NCI-H1105 treated with DMSO at 0.1 percent for 48 hours (cell line): ENCODE results near the gene NOL9.
"Not testable (repeated sequence)": the region's sequence is repeated elsewhere in the genome, so short reads cannot be mapped to it uniquely, and the experiment has no call there.

ENCODE experiments used
- DNase-seq: peaks from one replicate; lab custom pipeline; 2025; lab: John Stamatoyannopoulos, UW

NOL9 gene

DNA sequence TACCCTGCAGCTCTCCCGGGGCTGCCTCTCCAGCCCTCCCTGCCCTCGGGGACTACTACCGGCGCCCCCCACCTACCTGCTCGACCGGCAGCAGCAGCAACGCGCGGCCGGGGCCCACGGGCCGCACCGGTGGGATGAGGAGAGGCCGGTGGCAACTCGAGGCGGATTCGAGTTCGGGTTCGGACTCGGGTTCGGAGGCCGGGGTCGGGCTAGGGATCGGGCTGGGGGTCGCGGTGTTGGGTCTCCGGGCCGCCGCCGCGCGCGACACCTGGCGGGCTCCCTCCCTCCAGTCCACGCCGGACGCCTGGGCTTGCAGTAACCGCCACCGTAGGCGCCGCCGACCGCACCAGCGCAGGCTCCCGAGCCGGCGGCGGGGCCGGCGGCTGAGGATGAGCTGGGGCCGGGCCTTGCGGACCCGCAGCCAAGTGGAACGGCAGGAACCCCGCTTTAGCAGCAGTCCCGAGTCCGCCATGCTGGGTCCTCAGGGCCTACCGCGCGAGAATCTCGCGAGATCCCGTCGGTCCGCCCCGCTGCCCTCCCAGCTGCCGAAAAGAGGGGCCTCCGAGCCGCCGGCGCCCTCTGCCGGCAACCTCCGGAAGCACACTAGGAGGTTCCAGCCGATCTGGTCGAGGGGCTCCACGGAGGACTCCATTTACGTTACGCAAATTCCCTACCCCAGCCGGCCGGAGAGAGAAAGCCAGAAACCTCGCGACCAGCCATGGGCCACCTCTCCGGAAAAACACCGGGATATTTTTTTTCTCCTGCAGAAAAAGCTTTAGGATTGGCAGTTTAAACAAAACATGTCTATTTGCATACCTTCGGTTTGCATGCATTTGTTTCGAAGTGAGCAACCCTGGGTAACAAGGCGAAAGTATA is at the start of gene NOL9:
Gene NOL9 (minus strand): TSS at position 483 of the 876 bp plus-strand sequence. CDS start 11 bp downstream, at position 472.
- DNase-seq: peak; percentile 91

DNA sequence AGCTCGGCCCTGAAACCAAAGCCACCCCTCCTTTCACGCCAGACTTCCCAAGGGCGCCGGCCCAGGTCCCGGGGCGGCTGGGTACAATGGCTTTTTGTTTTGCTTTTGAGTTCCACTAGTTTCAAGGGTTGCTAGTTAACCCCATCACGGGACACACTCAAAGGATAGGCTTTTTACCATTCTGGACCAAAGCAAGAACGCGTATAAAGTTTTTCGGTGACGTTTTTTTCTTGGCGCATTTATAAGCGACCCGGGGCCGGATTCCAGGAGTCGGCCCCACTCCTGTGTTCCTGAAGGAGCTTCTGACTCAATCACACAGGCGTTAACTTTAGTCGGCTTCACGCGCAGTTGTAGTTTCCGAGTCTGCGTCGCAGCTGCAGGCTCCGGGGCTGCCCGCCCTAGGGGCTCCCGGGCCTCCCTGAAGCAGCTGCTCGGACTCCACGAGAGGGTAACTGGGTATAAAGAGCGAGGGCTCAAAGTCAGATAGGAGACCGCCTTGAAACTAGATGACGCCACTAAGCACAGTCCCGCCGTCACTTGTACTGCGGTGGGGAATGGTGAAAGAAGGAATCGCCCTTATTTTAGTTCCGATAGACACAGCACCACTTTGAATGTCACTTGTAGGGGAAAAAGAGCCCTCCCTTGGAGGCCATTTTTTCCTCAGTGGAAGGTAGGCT is 49.1 kb upstream of the NOL9 start:
- DNase-seq: no peak

DNA sequence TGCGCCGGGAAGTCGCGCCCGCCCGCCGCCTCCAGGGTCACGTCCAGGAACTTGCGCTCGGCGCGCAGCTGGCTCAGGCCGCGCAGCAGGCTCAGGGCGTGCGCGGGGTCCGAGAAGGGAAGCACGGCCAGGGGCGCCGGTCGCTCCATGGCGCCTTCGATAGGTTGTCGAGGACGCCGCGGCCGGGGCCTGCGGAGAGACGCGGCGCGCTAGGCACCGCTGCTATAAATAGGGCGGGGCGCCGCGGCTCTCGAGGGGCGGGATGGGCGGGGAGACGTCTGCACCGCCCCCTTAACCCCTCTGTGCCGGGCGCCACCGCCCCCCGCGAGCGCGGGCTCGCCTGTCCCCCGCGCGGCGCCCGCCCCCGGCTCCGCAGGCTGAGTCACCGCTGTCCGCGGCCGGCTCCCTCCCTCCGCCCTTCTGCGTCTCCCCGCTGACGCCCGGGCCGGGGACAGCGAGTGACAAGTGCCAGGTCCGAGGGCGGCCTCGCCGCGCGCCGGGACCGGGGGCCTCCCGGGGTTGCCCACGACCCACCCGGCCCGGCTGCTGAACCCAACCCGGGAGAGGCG is 48.4 kb upstream of the NOL9 start, which contains the start of gene KLHL21:
Gene KLHL21 (minus strand): TSS at position 201 of the 569 bp plus-strand sequence. CDS start 52 bp downstream, at position 149.
- peak; percentile 57 for DNase-seq

DNA sequence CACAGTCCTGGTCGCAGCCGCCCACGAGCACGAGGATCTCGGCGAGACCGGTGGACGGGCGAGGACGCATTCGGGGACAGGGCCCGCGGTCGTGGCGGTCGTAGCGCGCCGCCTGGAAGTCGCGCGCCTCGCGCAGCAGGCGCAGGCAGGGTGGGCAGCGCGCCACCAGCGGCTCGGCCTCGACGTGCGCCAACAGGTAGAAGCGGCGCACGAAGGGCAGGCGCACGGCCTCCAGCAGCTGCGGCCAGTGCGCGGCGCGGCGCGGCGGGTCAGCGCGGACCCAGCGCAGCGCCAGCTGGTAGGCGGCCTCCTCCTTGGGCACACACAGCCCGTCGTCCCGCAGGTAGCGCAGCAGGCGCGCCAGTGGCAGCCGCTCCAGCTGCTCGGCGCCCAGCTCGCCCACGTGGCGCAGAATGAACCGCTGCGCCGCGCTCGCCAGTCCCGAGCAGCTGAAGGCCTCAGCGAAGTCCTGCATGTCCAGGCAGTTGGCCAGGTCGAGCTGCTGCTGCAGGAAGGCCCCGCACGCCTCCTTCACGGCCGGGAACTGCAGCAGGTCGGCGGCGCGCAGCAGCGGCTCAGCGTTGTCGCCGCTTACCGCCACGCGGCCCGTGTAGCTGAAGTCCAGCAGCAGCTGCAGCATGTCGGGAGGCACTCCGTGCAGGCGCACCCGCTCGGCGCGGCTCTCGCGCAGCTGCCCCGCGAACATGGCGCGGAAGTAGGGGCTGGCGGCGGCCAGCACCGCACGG is 47.8 kb upstream of the NOL9 start:
- peak; percentile 26 for DNase-seq

DNA sequence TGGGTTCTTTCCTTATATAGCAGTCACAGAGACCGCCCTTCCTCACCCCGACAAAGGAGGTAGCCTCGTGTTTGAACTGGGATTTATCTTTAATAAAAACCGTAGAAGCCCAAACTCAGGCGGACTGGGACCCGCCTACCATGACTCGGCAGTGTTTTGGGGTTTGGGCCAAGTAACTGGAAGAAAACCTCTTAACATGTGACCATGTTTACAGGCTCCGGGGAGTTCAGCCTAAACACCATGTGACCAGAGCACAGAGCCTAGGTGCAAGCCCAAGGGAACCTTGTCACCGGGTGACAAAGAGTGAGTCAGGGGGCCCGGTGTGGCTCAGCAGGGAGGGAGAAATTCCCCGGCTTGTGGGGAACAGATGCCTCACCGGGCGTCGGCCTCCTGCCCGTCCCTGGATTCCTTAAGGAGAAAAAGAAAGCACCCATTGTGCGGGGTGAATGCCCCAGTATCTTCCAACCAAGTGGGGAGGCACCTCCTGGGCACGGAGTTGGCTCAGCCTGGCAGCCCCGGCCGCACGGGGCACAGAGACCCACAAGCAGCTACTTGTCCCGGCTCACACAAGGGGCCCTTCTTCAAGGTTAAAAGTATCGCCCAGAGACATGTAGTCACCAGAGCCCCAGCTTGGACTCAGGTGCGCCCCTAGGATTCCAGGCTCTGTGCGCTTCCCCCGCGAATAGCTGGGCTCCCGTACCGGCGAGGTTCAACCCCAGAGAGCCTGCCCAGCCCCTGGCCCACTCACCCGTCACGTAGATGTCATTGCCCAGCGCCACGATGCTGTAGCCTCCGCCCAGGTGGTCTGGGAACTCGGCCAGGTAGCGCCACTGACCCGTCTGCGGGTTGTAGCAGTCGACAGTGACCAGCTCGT is 47.0 kb upstream of the NOL9 start:
- peak; percentile 42 for DNase-seq

DNA sequence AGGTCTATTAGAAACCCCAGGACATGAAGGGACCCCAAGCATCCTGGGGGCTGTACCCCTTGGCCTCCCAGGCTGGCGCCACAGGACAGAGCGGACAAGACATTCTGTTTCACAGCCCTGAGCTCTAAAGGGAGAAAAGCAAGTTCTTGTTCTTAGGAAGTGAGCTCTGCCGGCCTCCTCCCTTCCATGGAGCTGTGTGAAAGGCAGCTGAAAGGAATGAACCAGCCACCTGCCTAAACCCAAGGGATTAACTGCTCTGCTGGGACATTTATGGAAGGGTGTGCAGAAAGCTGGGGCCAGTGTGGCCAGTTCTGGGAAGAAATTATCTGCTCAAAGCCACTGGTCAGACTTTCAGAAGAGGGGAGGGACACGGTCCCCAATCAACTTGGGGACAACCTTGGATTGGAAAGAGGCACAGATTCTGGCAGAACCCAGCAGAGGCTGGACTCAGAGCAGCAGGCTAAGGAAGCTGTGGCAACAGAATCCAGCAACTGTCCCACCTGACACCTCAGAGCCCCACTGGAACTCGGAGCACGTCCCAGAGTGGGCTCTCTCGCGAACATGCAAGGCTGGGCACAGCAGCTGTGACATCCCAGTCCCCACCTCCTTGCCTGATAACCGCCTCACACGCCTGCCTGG is 46.2 kb upstream of the NOL9 start:
- DNase-seq: no peak

DNA sequence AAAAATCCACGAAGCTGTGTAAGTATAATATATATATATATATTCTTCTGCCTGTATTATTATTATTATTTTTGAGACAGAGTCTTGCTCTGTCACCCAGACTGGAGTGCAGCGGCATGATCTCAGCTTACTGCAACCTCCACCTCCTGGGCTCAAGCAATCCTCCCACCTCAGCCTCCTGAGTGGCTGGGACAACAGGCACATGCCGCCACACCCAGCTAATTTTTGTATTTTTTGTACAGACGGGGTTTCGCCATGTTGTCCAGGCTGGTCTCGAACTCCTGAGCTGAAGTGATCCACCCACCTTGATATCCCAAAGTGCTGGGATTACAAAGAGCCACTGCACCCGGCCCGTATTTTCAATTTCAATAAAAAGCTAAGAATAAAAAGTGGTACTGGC is 45.7 kb upstream of the NOL9 start:
- not testable (repeated sequence) for DNase-seq

DNA sequence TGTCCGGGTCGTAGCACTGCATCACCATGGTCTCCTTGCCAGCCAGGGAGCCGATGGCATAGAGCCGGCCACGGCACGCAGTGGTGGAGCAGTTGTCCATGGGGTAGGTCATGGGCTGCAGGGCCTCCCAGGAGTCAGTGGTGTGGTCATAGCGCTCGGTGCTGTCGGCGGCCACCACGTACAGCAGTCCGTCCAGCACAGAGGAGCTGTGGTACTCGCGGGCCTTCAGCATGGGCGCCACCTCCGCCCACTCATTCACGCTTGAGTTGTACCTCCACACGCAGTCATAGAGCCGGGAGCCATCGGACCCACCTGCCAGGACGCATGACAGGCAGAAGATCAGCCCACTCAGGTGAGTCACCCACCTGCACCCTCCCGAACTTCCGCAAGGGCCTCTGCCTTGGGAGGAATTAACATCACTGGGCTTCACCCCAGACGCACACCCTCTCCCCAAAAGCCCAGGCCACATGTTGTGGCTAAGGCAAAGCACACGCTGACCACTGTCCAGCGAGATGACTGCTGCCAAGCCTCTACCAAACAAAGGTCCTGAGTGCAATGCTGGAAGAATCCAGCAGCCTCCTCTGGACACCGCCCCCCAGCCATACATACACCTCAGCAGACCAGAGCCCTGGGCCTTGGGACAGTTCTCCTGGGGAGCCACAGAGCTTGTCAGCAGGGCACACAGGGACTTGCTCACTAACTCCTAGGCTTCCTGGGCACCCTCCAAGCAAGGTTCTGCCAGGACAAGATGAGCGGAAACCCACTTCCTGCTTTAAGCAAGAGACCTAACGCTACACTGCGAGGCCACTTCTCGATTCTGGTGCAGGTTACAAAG is 45.0 kb upstream of the NOL9 start:
- DNase-seq: no peak

DNA sequence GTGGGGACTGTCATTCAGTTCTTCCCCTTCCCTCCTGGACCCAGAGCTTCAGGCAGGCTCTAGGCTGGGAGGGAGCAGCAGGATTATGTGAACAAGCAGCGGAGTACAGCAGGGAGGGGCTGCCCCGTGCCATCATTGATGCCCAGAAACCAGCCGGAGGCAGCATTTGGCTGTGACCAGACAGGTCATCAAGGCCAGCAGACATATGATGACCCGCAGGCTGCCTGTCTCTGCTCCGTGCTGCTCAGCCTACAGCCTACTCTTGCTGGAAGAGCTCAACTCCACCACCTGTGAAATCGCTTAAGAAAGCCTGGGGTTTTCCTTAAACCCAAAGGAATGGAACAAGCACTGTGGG is 43.4 kb upstream of the NOL9 start:
- no peak for DNase-seq

DNA sequence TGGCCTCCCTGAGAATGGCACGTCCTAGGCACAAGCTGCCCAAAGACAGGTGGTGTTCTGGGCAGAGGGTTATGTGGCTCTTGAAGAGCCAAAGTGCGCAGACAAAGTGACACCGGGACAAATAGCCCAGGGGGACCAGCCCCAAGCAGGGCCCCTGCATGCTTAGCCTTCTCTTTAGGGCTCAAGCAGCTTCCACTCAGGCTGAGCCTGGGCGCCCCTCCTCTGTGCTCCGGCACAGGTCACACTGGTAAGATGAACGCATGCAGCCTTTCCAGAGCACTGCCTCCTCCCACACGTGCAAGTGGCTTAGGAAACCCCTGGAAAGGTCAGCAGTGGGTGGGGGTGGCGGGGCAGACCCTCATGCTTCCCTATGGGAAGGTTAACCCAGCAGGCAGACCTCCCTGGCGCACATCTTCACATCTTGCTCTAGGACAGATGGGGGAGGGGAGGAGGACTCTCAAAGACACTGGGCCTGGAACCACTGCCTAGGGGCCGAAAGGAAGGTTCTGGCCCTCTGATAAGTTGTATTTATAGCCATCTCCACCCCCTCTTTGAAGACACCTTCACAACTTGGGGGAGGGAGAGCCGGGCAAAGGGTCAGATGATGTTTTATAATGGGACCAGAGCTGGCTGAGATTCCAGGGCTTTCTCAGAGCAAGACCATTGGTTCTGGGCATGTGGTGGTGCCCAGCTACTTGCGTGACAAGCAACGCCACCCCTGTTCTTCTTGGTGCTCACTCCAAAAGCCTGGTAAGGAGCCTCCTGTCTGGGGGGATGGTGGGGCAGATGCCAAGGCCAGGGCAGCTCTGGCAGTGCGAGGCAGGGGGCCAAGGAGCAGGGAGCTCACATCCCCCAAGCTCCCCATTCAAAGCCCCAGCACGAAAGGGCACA is 42.8 kb upstream of the NOL9 start:
- DNase-seq: no peak

DNA sequence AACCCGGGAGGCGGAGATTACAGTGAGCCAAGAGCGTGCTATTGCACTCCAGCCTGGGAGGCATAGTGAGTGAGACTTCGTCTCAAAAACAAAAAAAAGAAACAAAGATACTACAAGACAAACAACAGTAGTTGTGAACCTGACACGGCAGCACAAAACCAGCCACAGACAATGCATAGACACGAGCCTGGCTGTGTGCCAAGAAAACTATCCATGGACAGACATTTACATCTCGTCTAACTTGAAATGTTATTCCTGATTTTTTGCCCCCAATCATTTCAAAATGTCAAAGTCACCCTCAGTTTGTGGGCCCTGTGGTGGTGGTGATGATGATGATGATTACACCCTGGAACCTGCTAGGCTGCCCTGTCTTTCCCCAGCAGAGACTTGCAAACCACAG is 42.0 kb upstream of the NOL9 start:
- no peak for DNase-seq

DNA sequence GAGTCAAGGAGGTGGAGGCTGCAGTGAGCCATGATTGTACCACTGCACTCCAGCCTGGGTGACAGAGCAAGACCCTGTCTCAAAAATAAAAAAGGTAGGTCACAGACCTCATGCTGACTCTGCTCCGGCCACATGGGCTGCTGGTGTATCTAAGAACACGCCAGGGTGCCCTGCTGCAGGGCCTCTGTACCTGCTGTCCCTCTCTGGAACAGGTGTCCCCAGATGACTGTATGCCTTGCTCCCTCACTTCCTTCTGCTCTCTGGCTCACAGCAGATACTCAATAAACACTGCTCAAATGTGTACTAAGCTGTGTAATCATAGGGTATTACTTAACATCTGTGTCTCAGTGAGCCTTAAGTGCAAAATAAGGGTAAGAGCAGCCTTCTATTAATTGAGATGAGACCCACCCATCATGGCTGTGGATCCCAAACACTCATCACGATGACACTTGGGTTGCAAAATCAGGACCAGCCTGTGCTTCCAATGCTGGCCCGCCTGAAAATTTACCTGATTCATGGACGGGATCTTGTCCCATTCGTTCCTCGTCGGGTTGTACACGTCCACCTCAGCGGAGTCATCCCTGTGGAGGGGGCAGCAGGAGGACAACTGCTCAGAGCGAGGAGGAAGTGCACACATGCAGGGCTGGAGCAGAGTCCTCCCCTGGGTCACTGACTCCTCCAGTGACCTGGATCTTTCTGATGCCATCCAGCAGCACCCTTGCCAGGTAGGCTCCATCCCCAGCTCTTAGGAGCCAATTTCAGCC is 40.8 kb upstream of the NOL9 start:
- no peak for DNase-seq

DNA sequence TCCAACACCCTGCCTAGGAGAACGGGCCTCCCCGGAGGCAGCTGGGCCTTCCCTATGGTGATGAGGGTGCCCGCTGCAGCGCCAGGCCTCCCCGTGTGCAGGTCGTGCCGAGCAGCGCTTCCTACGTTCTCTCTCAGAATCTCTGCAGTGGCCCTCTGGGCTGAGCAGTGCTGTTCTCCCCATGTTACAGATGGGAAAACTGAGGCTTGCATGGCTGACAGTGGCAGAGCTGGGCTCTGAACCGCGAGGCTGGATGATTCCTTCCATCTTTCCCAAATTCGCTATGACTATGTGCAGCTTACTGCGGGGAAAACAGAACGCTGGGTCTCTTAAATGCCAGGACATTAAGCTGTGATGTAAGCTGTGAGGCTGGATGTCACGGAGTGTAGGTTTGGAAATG is 39.5 kb upstream of the NOL9 start:
- no peak for DNase-seq

DNA sequence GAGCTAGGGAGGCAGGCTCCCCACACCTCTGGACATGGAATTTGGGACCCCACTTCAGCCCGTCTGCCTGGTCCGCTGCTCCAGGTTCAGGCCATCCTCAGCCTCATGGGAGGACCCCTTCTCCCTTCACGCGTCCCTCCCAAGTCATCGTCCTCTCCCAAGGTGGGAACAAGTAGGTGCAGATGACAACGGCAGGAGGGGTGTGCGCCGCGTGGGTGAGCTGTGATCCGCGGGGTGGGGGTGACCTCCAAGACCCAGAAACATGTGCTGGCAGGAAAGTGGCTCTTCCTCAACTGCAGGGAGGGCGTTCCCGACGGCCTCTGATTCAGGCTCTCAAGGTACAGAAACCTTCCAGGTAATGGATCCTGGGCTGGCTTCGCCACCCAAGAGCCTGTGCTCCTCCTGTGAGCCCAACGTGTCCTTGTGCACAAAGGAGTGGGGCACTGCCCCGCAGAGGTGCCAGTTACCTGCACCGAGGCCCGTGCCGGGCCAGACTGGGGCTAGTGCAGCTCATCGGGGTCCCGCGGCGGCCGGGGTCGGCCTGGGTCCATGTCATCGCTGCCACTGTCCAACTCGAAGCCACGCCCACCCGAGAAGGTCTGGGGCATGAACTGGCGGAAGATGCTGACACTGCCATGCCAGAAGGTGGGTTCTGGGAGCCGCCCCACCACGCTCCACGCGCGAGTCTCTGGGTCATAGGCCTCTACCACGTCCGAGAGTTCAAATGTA is 38.7 kb upstream of the NOL9 start:
- no peak for DNase-seq

DNA sequence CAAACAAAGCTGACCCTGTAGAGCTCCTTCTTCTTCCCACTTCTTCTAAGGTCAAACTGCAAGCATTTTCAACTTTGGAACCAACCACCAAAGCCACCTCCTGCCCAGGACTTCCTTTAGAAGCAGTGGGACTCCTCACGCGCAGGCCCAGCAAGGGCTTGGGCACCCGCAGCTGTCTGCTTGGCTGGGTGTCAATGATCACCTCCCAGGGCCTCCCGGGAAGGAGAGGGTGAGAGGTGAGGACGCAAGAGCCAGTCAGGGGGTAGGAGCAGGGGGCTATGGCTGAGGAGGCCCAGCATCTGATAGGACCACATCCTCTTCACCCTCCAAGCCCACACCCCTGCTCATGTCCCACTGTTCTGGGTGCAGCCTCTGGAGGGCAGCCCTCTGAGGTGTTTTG is 38.1 kb upstream of the NOL9 start:
- no peak for DNase-seq

DNA sequence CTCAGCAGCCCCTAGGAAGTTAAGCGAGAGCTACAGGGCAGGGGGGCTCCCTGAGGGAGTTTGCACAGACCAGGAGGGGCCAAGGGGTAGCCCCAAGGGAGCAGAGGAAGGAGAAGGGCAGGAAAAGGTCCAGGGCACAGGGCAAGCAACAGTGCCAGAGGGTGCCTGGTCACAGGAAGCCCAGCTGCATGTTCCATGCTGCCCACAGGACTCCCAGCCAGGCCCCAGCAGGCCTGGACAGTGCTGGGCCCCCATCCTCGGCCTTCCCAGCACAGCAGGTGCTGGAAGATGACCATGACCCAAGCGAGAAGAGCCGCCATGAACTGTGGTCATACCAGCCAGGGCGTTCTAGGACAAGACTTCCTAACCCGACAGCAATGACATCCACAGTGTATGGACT is 37.3 kb upstream of the NOL9 start:
- DNase-seq: no peak

DNA sequence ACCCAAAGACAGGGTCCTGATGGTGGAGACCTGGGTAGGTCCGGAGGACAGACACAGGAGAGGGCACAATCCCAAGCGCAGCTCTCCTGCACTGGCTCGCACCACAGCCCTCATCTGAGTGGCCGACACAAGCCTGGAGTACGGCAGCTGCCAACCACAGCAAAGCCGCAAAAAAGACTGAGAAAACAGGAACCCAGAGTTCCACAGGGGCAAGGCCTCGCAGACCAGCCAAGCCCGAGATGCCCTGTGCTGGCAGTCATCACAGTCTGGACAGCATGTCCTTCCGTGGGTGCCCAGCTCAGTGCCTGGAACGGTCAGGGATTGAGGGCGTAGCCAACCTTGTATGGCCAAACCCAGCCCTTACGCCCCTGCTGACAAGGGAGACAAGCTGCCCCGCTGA is 36.9 kb upstream of the NOL9 start:
- DNase-seq: no peak
